Fibroblast of lung (primary cell): Measurements from ENCODE around the gene INS.

ENCODE experiments used
- CTCF ChIP-seq, 2 donors: IDR thresholded peaks in 1 of 2; conservative IDR thresholded peaks in 1 of 2; 1 replicate in 1 of 2; 2 replicates in 1 of 2; pipeline ENCODE4 v1.5.1; 2011 to 2012; ENCODE audit warnings: low read length in 2 of 2, control low read depth in 1 of 2, inconsistent platforms in 1 of 2, low read depth in 1 of 2, mild to moderate bottlenecking in 1 of 2
- EZH2 ChIP-seq: IDR thresholded peaks from 2 replicates; pipeline ENCODE4 v1.5.1; 2012; ENCODE audit warnings: low read length, control low read depth, mild to moderate bottlenecking; ENCODE audit errors: missing control alignments

DNA sequence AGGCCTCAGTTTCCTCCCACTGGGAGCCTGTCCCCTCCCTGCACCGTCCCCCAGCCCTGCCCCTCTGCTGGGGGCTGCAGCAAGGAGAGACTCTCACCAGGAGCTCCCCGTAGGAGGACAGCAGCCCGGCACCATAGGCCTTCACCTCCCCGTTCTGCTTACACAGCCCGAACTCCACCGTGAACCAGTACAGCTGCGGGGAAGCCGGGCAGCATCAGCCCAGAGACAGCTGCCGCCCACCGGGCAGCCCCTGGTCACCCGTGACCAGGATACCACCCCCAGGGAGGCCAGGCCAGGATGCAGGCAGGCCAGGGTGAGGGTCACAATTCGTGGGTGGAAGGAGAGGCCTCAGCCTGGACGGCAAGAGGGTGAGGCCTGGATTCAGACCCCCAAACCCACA lies 4.6 kb upstream of the INS start:
- TF ChIP-seq CTCF (conservative IDR thresholded peaks at IDR 0.05 in 1 of 2, IDR thresholded peaks at IDR 0.05 in 1 of 2; ENCODE audit: low read depth in 1 of 2, low read length in 2 of 2) = no peak
- TF ChIP-seq EZH2 = no peak
